HK-2 (cell line): ENCODE data around the gene U2AF2.

Experiments
- DNase-seq: peaks from one replicate; pipeline ENCODE4 v3.0.0-alpha.2; 2018; ENCODE audit not compliant: unreplicated experiment

U2AF2 gene

DNA sequence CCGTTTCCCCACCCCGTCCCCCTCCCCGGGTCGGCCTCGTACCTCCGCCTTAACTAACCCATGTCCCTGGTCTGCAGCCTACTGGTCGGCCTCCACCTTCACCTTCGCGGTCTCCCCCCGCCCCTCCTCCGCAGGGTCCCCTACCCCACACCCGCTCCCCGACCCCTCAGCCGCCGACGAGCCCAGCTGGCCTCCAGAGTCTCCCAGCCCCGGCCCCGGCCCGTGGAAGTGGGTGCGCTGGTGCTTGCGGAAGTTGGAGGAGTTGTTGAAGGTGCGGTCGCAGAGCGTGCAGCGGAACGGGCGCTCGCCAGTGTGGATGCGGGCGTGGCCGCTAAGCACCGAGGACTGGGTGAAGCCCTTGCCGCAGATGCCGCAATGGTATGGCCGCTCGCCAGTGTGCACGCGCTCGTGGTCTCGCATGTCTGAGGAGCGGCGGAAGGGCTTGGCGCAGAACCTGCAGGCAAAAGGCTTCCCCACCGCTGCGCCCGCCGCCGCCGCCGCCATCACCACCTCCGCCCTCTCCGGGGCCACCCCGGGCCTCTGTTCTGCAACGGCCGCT, 33.1 kb upstream of the U2AF2 start:
- no peak for DNase-seq

DNA sequence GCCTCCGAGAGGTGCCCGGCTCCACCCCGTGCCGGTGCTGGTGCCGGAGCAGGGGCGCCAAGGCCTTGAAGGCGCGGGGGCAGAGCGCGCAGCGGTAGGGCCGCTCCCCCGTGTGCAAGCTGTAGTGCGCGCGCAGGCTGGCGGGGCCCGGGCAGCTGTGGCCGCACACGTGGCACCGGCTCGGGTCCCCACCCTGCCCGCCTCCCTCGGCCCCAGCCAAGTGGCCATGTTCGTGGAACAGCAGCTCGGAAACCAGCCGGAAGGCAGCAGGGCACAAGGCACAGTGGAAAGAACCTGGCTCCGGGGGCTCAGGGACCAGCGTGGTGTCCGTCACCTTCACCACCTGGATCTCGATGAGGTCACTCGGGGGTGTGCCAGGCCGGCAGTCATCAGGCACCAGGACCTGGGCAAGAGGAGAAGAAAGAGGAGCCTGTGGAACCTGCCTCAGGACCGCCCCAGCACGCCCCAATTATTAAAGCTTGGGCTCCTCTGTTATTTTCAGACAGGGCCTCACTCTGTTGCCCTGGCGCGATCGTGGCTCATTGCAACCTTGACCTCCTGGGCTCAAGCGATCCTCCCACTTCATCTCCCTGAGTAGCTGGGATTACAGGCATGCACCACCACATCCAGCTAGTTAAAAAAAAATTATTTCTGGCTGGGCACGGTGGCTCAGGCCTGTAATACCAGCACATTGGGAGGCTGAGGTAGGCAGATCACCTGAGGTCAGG, 32.4 kb upstream of the U2AF2 start:
- no peak for DNase-seq

DNA sequence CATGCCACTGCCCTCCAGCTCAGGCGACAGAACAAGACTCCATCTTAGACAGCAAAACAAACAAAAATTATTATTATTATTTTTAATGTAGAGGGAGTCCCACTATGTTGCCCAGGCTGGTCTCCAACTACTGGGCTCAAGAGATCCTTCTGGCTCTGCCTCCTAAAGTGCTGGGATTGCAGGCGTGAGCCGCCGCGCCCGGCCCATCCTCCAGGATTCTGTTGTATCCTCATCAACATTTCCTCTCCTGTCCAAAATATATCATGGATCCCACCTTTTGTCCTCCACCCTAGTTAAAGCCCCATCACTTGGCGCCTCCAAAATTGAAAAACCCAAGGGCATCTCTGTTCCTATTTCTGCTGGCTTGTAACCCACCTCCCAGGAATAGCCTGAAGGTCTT, 31.7 kb upstream of the U2AF2 start:
- no peak for DNase-seq

DNA sequence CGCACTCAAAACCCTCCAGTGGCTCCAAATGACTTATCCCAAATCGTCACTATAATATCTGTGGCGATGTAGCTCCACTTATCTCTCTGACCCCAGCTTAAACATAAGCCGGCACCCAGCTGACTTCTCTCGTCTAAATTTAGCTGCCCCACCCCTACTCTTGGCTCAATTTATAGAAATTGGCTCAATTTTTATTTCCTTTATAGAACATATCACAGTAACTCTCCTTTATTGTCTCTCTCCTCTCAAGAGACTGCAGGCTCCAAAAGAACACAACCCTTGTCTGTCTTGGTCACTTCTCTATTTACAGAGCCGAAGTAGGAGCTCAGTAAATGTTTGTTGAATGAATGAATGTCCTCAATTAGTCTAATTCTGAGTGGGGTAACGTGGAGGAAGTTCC, 31.3 kb upstream of the U2AF2 start:
- DNase-seq: no peak

- peak; percentile 99 for DNase-seq
These were observed 30.5 kb upstream of the U2AF2 start, which contains the start of gene ZNF784 for GRCh38 chr19:55624109-55625003. Gene ZNF784 (minus strand): TSS chr19:55624566. CDS start chr19:55624561, 5 bp downstream.

DNA sequence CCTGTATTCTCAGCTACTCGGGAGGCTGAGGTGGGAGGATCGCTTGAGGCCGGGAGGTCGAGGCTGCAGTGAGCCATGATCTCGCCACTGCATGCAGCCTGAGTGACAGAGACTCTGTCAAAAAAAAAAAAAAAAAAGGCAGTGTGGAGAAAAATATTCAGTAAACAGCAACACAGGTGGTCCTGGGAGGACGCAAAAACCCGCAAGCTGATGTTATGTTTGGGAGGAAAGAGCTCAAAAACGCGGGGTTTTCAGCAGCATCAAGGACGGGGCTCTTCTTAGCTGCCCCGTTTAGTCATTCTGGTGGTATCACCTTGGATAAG, 29.9 kb upstream of the U2AF2 start:
- no peak for DNase-seq

GRCh38 chr19:55626350-55626749, 28.5 kb upstream of the U2AF2 start:
- no peak for DNase-seq

- DNase-seq: peak; percentile 91
These were observed 22.4 kb upstream of the U2AF2 start for GRCh38 chr19:55632463-55632834.

DNA sequence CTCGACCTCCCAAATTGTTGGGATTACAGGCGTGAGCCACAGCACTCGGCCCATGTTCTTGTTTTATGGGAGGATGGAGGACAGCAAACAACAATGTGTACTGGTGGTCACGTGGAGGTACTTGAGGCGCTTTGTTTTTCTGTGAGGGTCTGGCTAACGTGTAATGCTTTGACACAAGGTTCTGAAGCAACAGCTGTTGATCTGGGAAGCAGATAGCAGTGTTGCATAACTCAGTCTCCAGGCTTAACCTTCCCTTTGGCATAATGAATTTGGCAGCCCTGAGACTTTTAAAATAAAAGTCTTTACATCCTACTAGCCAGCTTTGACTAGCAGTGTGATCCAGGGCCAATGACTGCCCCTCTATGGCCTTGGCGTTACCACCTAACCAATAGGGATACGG, 21.0 kb upstream of the U2AF2 start:
- DNase-seq: no peak

GRCh38 chr19:55635334-55635717, 19.5 kb upstream of the U2AF2 start:
- DNase-seq: no peak

GRCh38 chr19:55635856-55636440, 18.9 kb upstream of the U2AF2 start:
- no peak for DNase-seq

GRCh38 chr19:55636723-55637122, 18.1 kb upstream of the U2AF2 start:
- no peak for DNase-seq

- no peak for DNase-seq
These were observed 17.3 kb upstream of the U2AF2 start for GRCh38 chr19:55637534-55637933.

DNA sequence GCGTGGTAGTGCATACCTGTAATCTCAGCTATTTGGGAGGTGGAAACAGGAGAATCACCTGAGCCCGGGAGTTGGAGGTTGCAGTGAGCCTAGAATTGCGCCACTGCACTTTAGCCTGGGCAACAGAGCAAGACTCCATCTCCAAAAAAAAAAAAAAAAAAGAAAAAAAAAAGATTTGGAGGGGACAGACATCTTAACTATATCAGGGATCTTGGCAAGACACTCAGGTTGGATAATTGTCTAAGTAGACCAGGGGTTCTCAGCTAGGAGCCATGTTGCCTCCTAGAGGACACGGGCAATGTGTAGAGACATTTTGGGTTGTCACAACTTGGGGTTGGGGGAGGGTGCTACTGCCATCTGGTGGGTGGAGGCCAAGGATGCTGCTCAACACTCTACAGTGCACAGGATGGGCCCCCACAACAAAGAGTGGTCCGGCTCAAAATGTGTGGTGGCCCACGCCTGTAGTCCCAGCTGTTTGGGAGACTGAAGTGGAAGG, 15.9 kb upstream of the U2AF2 start:
- DNase-seq: peak; percentile 52

- DNase-seq: peak; percentile 93
These were observed 14.7 kb upstream of the U2AF2 start for GRCh38 chr19:55640043-55640576.

GRCh38 chr19:55640577-55641425, 14.0 kb upstream of the U2AF2 start, which contains the start of gene ZNF580:
Gene ZNF580 (plus strand): TSS chr19:55641002. CDS start chr19:55642509, 1,507 bp downstream.
- peak; percentile 86 for DNase-seq

GRCh38 chr19:55641426-55642152, 13.2 kb upstream of the U2AF2 start:
- peak; percentile 35 for DNase-seq

- DNase-seq: peak; percentile 47
These were observed 12.5 kb upstream of the U2AF2 start for GRCh38 chr19:55642153-55643002.
